ENCODE measurements around the gene PTPRN. TPM values are rescaled to one million over a fixed set of nuclear protein-coding genes. Genes with fewer than 3 reads are reported as not detected.

Gene PTPRN
- total RNA-seq, 1 experiment from 2014 or later, result 6.5 TPM

- WGBS (ENCODE audit: extremely low coverage, insufficient read length, low lambda C conversion rate), result no CpG with 5 or more reads among the region's 6 CpGs
- no peak overlapping the region for H3K4me3 Mint-ChIP-seq
- no peaks in the 10 kb centered on the region; the same call in 1 of the 2 replicates for H3K27me3 ChIP-seq (ENCODE audit: insufficient read depth, low read length)
These were observed 9.8 kb downstream of the PTPRN start for GRCh38 chr2:219299372-219299760.

More at GRCh38 chr2:219299372-219299760, 9.8 kb downstream of the PTPRN start:
- no peak overlapping the region for H2BK120ac ChIP-seq (ENCODE audit: low read depth, low read length, poor library complexity, severe bottlenecking)
- peaks cover 0 to 4% (median 2%) of the 10 kb centered on the region in 3 experiments; a peak in 2 of 7 replicates for H3K36me3 Mint-ChIP-seq (ENCODE audit: insufficient read depth in 1 of 3, low read depth in 3 of 3)
- no peaks in the 10 kb centered on the region for H3K79me1 ChIP-seq (ENCODE audit: insufficient read depth, low read depth, low read length, poor library complexity, severe bottlenecking)
- H2BK20ac ChIP-seq (ENCODE audit: low read depth, low read length, poor library complexity, severe bottlenecking), result no peak overlapping the region
- no peak overlapping the region for H4K5ac ChIP-seq (ENCODE audit: insufficient read length, low read depth, low read length)
- no peaks in the 10 kb centered on the region for H4K20me1 ChIP-seq (ENCODE audit: control insufficient read depth, insufficient read depth, insufficient read length)
- no peak overlapping the region for H3K14ac ChIP-seq (ENCODE audit: insufficient read depth, low read length)
- no peak overlapping the region for H2AFZ ChIP-seq (ENCODE audit: low read length)
- no peak overlapping the region for H3K23ac ChIP-seq (ENCODE audit: insufficient read length, low read depth, low read length)
- no peak overlapping the region for H2BK5ac ChIP-seq (ENCODE audit: insufficient read length, low read length)
- no peak overlapping the region for H2BK12ac ChIP-seq (ENCODE audit: insufficient read length, low read depth, low read length)
- no peaks in the 10 kb centered on the region for H3K79me2 ChIP-seq (ENCODE audit: insufficient read depth, low read length)
- H4K91ac ChIP-seq (ENCODE audit: insufficient read length, low read depth, low read length), result no peak overlapping the region
- DNase-seq, result no peak
- H3K9ac ChIP-seq (ENCODE audit: extremely low read depth, insufficient read length, low read length), result no peak overlapping the region
- H3K27ac Mint-ChIP-seq, result no peak overlapping the region
- H3K4me2 ChIP-seq (ENCODE audit: insufficient read depth, insufficient read length, low read length), result no peak overlapping the region
- H3K27ac ChIP-seq (ENCODE audit: insufficient read length, low read depth, low read length), result no peak overlapping the region
- no peak overlapping the region for H3K18ac ChIP-seq (ENCODE audit: insufficient read length, low read depth, low read length)
- H2BK15ac ChIP-seq (ENCODE audit: low read depth, low read length), result no peak overlapping the region
- H3K4me1 ChIP-seq (ENCODE audit: insufficient read depth, low read length), result no peaks in the 10 kb centered on the region
- H3T11ph ChIP-seq (ENCODE audit: low read length), result no peak overlapping the region
- no peak overlapping the region for H3K56ac ChIP-seq (ENCODE audit: insufficient read length, low read depth, low read length)
- peaks cover 0 to 5% of the 10 kb centered on the region in 2 experiments; a peak in 2 of 5 replicates for H3K9me3 Mint-ChIP-seq
- no peak overlapping the region for H2AK5ac ChIP-seq (ENCODE audit: insufficient read length, low read length)
- TF ChIP-seq CTCF (conservative IDR thresholded peaks at IDR 0.05), result no peak
- peaks cover 64% of the 10 kb centered on the region for H3K27me3 Mint-ChIP-seq (ENCODE audit: low read depth)
- no peaks in the 10 kb centered on the region for H3K9me3 ChIP-seq (ENCODE audit: control insufficient read depth, low read depth, low read length)
- H3K4me1 Mint-ChIP-seq, result peaks cover 13 to 21% of the 10 kb centered on the region in 2 experiments
- peaks cover 1% of the 10 kb centered on the region for H3K23me2 ChIP-seq (ENCODE audit: insufficient read length, low read depth, low read length, poor library complexity, severe bottlenecking)
- H4K8ac ChIP-seq (replicated peaks; ENCODE audit: insufficient read length, low read depth, low read length), result no peak overlapping the region
- H3K4ac ChIP-seq (ENCODE audit: low read depth, low read length), result no peak overlapping the region

All from H9 (cell line).